ENCODE data around the gene CDH4. TPM values are rescaled to one million over a fixed set of nuclear protein-coding genes. Genes with fewer than 3 reads are reported as not detected.

Gene CDH4
- total and polyA plus RNA-seq, 2 donors from 2014 or later: 1.1 TPM; not detected in 1

GRCh38 chr20:61723529-61724257 lies 471.6 kb downstream of the CDH4 start:
- Histone ChIP-seq H3K27me3 (ENCODE audit: control insufficient read depth, insufficient read depth, low read length) (no peaks in the 10 kb centered on the region), H3K9ac (ENCODE audit: low read length in 3 of 3) (no peak overlapping the region), H3K9me3 (ENCODE audit: control insufficient read depth in 2 of 3, insufficient read depth in 1 of 3, low read length in 3 of 3) (peaks cover 0 to 3% (median 0%) of the 10 kb centered on the region in 3 donors), H3K4me1 (ENCODE audit: control insufficient read depth in 2 of 3, insufficient read depth in 2 of 3, low read depth in 1 of 3, low read length in 3 of 3) (no peaks in the 10 kb centered on the region), H3K4me3 (ENCODE audit: low read length in 3 of 3) (no peak overlapping the region), H3K27ac (ENCODE audit: low read depth in 2 of 2, low read length in 2 of 2) (no peak overlapping the region), H3K36me3 (ENCODE audit: control insufficient read depth in 2 of 3, insufficient read depth in 3 of 3, low read length in 3 of 3) (peaks cover 0 to 2% (median 0%) of the 10 kb centered on the region in 3 donors)
- FAIRE-seq (no peak), DNase-seq (no peak)
- no peak for TF ChIP-seq CTCF (IDR thresholded peaks at IDR 0.05; ENCODE audit: borderline replicate concordance, extremely low read depth, insufficient read depth)
- intact Hi-C loops (cut with DNase I): no loop called here

GRCh38 chr20:61724376-61724775 lies 472.3 kb downstream of the CDH4 start:
- no peaks in the 10 kb centered on the region for H3K4me1 ChIP-seq (ENCODE audit: control insufficient read depth in 2 of 3, insufficient read depth in 2 of 3, low read depth in 1 of 3, low read length in 3 of 3)
- no peak for FAIRE-seq
- peaks cover 0 to 2% (median 0%) of the 10 kb centered on the region in 3 donors for H3K36me3 ChIP-seq (ENCODE audit: control insufficient read depth in 2 of 3, insufficient read depth in 3 of 3, low read length in 3 of 3)
- no peak overlapping the region for H3K4me3 ChIP-seq (ENCODE audit: low read length in 3 of 3)
- no peak overlapping the region for H3K27ac ChIP-seq (ENCODE audit: low read depth in 2 of 2, low read length in 2 of 2)
- H3K9ac ChIP-seq (ENCODE audit: low read length in 3 of 3): no peak overlapping the region
- DNase-seq: peak in 1 of 5 donors; percentile 21
- peaks cover 0 to 3% (median 0%) of the 10 kb centered on the region in 3 donors for H3K9me3 ChIP-seq (ENCODE audit: control insufficient read depth in 2 of 3, insufficient read depth in 1 of 3, low read length in 3 of 3)
- no peak for TF ChIP-seq CTCF (IDR thresholded peaks at IDR 0.05; ENCODE audit: borderline replicate concordance, extremely low read depth, insufficient read depth)
- intact Hi-C loops (cut with DNase I): no loop called here
- no peaks in the 10 kb centered on the region for H3K27me3 ChIP-seq (ENCODE audit: control insufficient read depth, insufficient read depth, low read length)

- intact Hi-C loops (cut with DNase I): no loop called here
- Histone ChIP-seq H3K27ac (ENCODE audit: low read depth in 2 of 2, low read length in 2 of 2) (no peak overlapping the region), H3K27me3 (ENCODE audit: control insufficient read depth, insufficient read depth, low read length) (no peaks in the 10 kb centered on the region), H3K9me3 (ENCODE audit: control insufficient read depth in 2 of 3, insufficient read depth in 1 of 3, low read length in 3 of 3) (peaks cover 0 to 3% (median 0%) of the 10 kb centered on the region in 3 donors), H3K36me3 (ENCODE audit: control insufficient read depth in 2 of 3, insufficient read depth in 3 of 3, low read length in 3 of 3) (peaks cover 0 to 2% (median 0%) of the 10 kb centered on the region in 3 donors), H3K9ac (ENCODE audit: low read length in 3 of 3) (no peak overlapping the region), H3K4me1 (ENCODE audit: control insufficient read depth in 2 of 3, insufficient read depth in 2 of 3, low read depth in 1 of 3, low read length in 3 of 3) (no peaks in the 10 kb centered on the region), H3K4me3 (ENCODE audit: low read length in 3 of 3) (no peak overlapping the region)
- TF ChIP-seq CTCF (IDR thresholded peaks at IDR 0.05; ENCODE audit: borderline replicate concordance, extremely low read depth, insufficient read depth): no peak
- DNase-seq (peak in 1 of 5 donors; percentile 48), FAIRE-seq (no peak)
Measured at GRCh38 chr20:61725145-61725544, 473.1 kb downstream of the CDH4 start.

Data from kidney (tissue), 14 donors.